HG03571 (cell line): ENCODE measurements around the gene FNIP2.
"Not testable (repeated sequence)": the region's sequence is repeated elsewhere in the genome, so short reads cannot be mapped to it uniquely, and the experiment has no call there.

Experiments
- ATAC-seq: cut with Tn5 transposase; IDR thresholded peaks from one replicate; pipeline ENCODE4 v1.9.1; 2021; ENCODE audit not compliant: unreplicated experiment

Gene FNIP2

DNA sequence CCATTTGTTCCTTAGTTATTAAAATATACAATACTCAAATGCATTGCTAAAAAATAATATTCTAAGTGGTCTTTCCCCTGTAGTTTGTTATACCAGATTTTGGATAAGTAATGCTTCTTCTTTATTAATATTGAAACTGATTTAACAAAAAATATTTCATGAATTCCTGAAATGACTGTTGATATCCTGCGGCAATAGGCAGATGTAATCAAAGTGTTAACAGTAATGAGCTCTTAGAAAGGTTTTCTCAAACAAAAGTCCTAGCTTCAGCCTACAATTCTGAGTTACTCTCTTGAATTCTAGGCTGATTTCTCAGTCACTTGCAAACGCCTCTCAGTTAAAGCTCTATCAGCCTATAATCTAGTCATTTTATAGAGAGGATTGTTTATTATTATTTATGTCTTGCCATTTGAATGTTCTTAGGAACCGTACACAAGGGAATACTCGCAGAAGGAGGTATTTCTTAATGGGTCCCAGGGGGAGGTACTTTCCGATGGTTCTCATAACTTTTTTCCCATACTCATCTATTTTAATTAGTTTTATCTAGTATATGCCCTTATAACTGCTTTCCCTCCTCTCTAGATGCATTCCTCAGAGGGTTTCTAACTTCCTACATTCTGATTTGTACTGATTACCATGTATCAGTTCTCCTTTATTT lies 96.8 kb downstream of the FNIP2 start:
- ATAC-seq: no peak

DNA sequence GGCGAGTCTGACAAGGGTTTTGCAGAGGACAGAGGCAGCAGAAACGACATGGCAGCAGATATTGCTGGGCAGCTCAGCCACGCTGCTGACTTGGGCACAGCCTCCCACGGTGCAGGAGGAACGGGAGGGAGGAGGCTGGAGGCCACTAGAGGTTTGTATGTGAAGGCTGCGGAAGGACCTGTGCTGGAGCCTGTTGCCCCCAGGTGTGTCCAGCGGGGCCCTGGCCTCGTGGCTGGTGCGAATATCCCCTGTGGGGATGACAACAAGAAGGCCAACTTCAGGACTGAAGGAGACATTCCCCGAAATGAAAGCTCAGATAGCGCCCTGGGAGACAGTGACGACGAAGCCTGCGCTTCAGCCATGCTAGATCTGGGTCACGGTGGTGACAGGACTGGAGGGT lies 100.2 kb downstream of the FNIP2 start:
- ATAC-seq: no peak

DNA sequence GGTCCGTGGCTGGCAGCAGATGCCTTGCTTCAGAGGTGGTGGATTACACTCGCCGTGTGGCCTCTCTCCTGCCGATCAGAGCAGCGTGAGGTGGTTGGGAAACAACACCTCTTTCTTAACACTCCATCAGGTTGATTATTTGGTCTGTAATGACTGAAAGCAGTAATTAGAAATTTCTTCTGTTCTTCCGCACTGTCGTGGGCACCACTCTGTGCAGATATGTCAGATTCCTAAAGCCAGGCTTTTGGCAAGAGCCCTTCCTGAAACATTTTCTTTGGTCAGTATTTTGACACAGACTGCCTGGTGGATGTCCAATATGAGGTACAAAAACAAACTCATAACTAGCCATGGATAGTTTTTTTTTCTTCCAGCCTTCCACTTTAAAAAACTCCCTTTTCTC lies 100.9 kb downstream of the FNIP2 start:
- no peak for ATAC-seq

DNA sequence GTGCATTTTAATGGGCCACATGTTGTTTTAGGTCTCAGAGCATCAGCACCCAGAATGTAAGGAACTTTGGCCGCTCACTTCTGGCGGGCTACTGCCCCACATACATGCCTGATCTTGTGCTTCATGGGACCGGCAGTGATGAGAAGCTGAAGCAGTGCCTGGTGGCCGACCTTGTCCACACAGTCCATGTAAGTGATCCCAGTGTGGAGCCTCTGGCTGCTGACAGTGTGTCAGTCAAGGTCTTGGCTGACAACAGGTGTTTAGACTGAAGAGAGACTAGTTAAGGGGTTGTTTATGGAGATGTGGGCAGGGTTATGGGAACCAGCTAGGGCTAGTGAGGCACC lies 101.4 kb downstream of the FNIP2 start:
- no peak for ATAC-seq

DNA sequence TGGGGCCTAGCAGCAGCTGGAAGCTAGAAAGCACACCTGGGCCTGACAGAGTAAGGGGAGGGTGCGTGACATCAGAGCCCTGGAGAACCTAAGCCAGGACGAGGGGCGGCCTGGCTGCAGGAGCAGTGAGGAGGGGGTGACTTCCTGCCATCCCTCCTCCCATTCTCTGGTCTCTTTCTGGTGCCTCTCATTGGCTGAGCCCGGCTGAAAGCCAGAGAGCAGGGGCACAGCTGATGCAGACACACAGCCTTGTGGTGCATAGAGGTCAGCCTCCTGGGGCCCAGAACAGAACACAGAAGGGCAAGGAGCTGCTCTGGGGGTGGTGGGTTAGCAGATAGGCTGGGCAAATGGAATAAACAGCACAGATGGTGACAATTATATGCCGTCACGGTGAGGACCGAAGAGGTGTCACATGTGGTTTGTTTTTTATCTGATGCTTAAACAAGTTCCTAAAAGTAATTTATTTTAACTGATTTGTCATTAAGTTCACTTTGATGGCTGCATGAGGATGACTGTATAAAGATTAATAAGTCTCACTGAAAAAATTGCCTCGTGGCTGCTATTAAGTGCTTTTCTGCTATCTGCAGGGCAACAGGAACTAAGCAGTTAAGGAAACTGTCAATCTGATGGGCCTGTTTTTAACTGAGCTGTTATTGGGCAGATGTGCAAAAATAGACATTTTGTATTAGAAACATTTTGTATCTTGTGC lies 102.0 kb downstream of the FNIP2 start:
- ATAC-seq: no peak

DNA sequence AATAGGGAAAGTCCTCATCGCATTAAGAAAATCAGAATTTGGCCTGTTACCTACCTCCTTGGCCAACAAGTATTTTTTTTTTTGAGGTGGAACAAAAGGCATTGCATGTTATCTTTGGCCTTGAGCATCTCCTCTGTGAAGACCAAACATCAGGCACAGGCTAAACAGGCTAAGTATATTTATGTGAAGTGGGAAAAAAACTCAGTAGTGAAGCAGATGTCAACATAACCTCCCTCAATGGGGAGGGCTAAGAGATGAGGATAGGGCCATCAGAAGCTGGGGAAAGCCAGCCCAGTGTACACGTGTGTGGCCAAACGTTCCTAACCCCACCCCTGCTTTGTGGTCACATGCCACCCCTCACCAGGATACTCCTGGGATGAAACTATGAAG lies 102.5 kb downstream of the FNIP2 start:
- ATAC-seq: no peak

DNA sequence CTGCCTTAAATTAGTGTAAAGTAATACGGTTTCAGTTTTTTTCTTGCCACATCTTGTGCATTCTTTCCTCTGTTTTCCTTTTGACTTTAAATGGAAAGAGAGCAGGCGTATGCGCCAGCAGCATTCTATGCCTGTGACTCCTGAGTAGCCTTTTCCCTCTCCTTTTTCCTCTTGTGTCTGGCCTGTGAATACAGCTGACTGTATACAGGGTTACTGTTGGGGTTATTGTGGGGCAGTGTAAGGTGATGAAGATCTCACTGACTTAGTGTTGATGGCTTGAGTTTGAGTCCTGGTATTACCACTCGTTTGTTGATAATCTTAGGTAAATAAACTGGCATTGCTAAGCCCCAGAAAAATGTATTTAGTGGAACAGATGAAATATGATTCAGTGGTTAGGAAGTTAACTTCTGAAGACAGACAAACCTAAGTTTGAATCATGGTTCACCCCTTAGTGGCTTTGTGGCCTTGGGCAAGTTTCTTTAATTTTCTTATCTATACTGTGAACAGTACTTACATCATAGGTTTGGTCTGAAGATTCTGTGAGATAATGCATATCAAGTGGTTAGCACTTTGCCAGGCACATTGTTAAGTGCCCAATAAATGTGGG lies 105.1 kb downstream of the FNIP2 start:
- ATAC-seq: no peak

DNA sequence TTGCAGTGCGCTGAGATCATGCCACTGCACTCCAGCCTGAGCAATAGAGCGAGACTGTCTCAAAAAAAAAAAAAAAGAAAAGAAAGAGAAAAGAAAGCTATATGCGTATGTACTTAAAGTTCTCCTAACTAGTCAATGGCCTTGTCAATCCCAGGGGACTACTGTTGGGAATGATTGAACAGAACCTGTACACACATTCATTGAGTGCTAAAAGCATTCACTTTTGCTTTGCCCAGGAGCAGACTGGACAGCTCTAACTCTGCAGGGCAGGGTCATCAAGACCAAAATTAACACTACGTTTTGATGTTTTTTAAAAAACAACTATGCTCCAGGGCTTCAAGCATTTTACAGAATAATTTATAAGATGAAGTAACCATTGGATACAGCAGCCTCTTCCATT lies 106.2 kb downstream of the FNIP2 start:
- ATAC-seq: no peak

DNA sequence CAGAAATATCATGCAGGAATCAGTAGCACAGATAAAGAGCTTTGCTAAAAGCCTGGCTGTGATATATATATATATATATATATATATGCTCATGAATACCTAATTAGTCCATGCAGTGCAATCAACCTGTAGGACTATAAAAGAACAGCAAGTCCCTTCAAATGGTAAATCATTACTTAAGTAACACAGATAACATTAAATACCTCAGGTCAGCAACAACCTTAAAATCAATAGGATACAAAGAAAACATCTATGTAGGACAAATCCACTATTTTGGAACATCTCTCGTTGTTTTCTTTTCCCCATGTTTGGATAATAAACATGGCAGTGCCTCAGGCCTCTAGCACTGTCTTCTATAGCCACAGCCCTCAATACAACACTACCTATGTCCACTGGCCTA lies 106.6 kb downstream of the FNIP2 start:
- no peak for ATAC-seq

DNA sequence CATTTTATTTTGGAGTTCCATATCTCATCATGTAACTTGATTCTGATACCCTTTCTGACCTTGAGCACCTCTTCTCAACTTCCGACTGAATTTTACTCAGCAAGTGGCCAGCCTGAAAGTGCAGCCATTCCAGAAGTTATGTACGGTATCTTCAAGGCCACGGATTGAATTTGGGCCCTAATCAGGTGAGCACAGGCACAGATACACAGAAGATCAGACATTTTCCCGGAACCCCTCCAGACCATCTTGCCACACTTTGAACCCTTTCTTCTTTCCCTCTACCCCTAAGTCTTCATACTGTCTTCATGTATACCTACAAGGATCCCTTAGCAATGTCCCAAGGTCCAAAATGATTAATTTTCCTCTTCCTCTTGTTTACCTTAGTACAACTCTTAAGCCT lies 108.2 kb downstream of the FNIP2 start:
- no peak for ATAC-seq

DNA sequence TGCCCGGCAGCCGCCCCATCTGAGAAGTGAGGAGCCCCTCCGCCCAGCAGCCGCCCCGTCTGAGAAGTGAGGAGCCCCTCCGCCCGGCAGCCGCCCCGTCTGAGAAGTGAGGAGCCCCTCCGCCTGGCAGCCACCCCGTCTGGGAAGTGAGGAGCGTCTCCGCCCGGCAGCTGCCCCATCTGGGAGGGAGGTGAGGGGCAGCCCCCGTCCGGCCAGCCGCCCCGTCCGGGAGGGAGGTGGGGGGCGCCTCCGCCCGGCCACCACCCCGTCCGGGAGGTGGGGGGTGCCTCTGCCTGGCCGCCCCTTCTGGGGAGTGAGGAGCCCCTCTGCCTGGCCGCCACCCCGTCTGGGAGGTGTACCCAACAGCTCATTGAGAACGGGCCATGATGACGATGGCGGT lies 113.3 kb downstream of the FNIP2 start:
- not testable (repeated sequence) for ATAC-seq

DNA sequence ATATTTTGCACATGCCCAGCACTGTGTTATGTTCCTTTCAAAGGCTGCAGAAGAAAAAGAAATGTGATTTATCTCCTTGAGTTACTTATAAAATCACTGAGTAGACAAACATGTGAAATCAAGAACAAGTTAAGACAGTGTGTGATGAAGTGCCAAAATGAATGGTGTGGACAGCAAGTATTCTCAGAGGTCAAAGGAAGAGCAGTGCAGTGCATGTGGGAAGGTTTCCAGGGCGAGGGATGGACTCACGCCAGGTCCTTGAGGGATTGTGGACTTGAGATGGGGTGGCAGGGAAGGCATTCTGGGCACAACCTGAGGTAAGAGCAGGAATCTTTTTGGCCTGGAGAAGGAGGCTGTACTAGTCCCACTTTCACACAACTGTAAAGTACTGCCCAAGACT lies 115.5 kb downstream of the FNIP2 start:
- no peak for ATAC-seq

DNA sequence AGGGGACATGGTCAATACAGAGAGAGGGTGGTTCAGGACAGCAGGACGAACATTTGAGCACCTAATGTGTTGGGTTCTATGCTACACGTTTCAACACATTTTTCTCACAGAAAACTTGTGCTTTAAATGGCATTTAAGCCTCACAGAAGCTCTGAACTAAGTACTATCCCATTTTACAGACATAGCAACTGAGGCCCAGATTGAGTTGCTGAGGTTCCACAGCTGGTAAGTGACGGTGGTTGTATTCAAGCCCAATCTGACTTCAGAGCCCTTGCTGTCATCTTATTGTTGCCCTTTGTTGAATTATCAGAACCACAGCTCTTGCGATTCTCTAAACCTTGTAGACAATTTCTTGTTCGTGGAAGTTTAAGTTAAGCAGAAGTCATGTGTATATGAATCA lies 116.7 kb downstream of the FNIP2 start:
- no peak for ATAC-seq

DNA sequence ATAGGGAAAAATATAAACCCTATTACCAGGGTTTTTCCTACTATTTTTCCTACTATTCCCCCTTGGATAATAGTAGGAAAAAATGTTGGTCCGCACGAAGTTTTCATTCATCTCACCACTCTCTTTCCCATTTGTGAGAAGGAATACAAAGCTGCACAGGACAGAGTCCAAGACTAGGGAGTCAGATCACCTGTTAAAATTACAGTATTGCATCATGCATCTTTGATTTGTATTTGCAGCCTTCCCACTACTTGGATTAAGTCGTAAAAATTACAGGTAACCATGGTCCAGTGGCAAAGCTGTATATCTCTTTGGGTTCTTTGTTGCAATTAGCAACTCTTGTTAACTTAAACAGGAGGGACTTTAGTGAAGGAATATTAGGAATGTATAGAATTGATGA lies 121.5 kb downstream of the FNIP2 start:
- ATAC-seq: no peak

DNA sequence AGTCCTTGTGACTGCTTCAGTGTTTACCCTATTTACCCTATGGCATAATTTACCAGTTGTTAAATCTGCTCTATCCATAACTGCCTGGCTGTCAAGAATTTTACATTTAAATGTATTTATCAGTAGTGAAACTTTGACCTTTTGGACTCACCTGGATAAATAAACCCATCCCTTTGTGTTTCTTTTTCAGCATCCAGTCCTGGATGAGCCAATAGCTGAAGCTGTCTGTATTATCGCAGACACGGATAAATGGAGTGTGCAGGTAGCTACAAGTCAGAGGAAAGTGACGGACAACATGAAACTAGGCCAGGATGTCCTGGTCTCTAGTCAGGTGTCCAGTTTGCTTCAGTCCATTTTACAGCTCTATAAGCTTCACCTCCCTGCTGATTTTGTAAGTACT lies 122.4 kb downstream of the FNIP2 start:
- no peak for ATAC-seq

DNA sequence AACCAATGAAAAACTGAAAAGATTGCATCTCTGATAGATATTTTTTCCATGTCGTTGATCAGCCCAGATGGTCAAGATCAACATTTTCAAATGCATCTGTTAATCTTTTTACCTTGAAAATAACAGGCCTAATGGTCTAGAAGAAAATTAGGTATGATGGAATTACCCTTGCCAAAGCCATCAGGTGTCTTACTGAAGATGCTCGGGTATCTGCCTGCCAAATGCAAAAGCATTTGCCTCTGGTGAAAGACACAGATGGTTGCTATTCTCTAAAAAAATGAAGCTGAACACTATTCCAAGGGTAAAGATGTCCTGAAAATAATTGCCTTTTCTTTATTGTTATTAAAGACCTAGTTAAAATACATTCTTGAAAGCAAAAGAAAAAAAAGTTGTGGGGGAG lies 126.0 kb downstream of the FNIP2 start:
- no peak for ATAC-seq

DNA sequence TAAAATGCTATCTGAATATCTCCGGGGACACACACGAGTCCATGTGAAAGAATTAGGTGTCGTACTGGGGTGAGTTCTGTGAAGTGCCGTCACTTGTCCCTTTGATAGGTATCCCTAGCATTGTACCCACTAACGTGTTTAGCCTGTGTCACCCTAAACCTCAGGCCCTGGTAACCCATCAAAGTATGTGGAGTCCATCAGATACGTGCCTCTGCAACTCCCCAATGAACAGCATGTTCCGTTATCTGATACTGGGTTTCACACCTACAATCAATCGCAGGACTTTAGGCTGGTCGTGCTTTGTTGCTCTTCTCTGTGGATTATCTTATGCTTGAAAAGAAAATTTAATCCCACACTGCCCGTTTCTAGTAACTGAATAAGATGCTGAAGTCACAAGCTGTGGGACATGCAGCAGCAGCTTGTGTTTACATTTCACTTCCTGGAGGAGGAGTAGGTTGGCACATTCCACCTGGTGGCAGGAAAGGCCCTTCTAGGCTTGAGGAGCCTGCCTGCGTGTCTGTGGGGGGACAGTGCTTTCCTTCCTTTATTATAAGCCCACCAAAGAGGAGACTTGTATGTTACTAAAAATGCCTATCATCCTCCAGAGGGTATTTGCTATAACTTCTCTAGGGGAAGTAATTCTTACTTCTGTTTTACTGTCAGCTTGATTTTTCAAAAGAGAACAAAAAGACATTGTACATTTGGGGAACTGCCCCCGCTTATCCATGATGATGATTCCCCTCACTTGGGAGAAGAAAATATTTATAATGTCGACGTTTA lies 127.2 kb downstream of the FNIP2 start:
- no peak for ATAC-seq

DNA sequence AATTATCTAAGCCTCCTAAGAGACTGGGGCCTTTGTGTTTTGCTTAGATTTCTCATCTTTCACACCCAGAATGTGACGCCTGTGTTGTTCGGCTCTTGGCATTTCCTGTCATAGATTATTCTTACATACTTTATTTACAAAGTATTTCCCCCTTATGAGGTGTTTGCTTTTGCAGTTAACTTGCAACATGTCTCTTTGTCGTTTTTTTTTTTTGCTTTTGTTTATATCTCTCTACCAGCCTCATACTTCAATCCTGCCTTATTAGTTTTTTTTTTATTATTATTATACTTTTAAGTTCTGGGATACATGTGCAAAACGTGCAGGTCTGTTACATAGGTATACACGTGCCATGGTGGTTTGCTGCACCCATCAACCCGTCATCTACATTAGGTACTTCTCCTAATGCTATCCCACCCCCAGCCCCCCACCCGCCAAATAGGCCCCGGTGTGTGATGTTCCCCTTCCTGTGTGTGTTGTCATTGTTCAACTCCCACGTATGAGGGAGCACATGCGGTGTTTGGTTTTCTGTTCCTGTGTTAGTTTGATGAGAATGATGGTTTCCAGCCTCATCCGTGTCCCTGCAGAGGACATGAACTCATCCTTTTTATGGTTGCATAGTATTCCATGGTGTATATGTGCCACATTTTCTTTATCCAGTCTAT lies 127.9 kb downstream of the FNIP2 start:
- not testable (repeated sequence) for ATAC-seq

DNA sequence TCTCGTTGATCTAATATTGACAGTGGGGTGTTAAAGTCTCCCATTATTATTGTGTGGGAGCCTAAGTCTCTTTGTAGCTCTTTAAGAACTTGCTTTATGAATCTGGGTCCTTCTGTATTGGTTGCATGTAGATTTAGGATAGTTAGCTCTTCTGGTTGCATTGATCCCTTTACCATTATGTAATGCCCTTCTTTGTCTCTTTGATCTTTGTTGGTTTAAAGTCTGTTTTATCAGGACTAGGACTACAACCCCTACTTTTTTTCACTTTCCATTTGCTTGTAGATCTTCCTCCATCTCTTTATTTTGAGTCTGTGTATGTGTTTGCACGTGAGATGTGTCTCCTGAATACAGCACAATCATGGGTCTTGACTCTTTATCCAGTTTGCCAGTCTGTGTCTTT lies 131.6 kb downstream of the FNIP2 start:
- not testable (repeated sequence) for ATAC-seq

DNA sequence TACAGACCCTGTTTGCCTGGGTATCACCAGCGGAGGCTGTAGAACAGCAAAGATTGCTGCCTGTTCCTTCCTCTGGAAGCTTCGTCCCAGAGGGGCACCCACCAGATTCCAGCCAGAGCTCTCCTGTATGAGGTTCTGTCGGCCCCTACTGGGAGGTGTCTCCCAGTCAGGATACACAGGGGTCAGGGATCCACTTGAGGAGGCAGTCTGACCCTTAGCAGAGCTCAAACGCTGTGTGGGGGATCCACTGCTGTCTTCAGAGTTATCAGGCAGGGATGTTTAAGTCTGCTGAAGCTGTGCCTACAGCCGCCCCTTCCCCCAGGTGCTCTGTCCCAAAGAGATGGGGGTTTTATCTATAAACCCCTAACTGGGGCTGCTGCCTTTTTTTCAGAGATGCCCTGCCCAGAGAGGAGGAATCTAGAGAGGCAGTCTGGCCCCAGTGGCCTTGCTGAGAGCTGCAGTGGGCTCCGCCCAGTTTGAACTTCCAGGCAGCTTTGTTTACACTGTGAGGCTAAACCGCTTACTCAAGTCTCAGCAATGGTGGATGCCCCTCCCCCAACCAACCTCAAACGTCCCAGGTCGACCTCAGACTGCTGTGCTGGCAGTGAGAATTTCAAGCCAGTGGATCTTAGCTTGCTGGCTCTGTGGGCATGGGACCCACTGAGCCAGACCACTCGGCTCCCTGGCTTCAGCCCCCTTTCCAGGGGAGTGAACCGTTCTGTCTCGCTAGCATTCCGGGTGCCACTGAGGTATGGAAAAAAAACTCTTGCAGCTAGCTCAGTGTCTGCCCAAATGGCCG lies 133.7 kb downstream of the FNIP2 start:
- ATAC-seq: not testable (repeated sequence)

DNA sequence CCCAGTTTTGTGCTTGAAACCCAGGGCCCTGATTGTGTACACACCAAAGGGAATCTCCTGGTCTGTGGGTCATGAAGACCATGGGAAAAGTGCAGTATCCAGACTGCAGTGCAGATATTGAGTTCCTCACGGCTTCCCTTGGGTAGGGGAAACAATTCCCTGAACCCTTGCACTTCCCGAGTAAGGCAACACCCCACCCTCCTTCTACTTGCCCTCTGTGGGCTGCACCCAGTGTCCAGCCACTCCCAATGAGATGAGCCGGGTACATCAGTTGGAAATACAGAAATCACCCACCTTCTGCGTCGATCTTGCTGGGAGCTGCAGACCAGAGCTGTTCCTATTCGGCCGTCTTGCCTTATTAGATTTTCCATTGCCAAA lies 134.2 kb downstream of the FNIP2 start:
- no peak for ATAC-seq
